ENCODE results near the gene FCER1G. TPM values are rescaled to one million over a fixed set of nuclear protein-coding genes. Genes with fewer than 3 reads are reported as not detected.

Gene FCER1G
- total and polyA plus RNA-seq, 4 donors: 25.4 to 77.1 (median 39.3) TPM

- Histone ChIP-seq H3K4me1 (ENCODE audit: control insufficient read depth in 4 of 4, insufficient read depth in 4 of 4, low read length in 3 of 4) (peaks cover 0 to 2% (median 0%) of the 10 kb centered on the region in 4 donors), H3K27ac (ENCODE audit: low read depth in 1 of 2, low read length in 2 of 2) (no peak overlapping the region), H3K27me3 (ENCODE audit: control insufficient read depth in 4 of 4, insufficient read depth in 4 of 4, low read length in 3 of 4) (no peaks in the 10 kb centered on the region), H3K36me3 (ENCODE audit: control insufficient read depth in 4 of 4, insufficient read depth in 3 of 4, low read depth in 1 of 4, low read length in 3 of 4) (no peaks in the 10 kb centered on the region), H3K9me3 (ENCODE audit: control insufficient read depth in 4 of 4, low read length in 3 of 4) (no peaks in the 10 kb centered on the region), H3K4me3 (ENCODE audit: low read depth in 1 of 3, low read length in 3 of 3) (no peak overlapping the region), H3K9ac (ENCODE audit: low read depth in 1 of 2, low read length in 2 of 2) (no peak overlapping the region)
- 72% methylated on average over 3 of the region's 3 CpGs for WGBS
- no peak for DNase-seq (ENCODE audit: low spot score)
- TF ChIP-seq TAF1 (conservative IDR thresholded peaks at IDR 0.05): no peak
Observed at GRCh38 chr1:161266202-161266601, 51.1 kb downstream of the FCER1G start.

- TF ChIP-seq CTCF (IDR thresholded peaks at IDR 0.05; ENCODE audit: low read depth, low read length, missing input control): no peak
- no peak for TF ChIP-seq RAD21 (IDR thresholded peaks at IDR 0.05)
- no peak for TF ChIP-seq FOXA1 (IDR thresholded peaks at IDR 0.05)
- no peak for TF ChIP-seq TAF1 (conservative IDR thresholded peaks at IDR 0.05)
- TF ChIP-seq SP1 (IDR thresholded peaks at IDR 0.05): no peak
- TF ChIP-seq NR2F2 (IDR thresholded peaks at IDR 0.05): no peak
- no peak for TF ChIP-seq HNF4A (conservative IDR thresholded peaks at IDR 0.05)
- TF ChIP-seq YY1 (IDR thresholded peaks at IDR 0.05): no peak
- no peak for TF ChIP-seq GABPA (IDR thresholded peaks at IDR 0.05 in 1 of 2, conservative IDR thresholded peaks at IDR 0.05 in 1 of 2)
- no peak for TF ChIP-seq FOXA2 (IDR thresholded peaks at IDR 0.05)
- no peak for TF ChIP-seq JUND (IDR thresholded peaks at IDR 0.05)
- no peak for TF ChIP-seq ATF3 (IDR thresholded peaks at IDR 0.05)
- no peak for TF ChIP-seq ZBTB33 (IDR thresholded peaks at IDR 0.05)
- no peak for TF ChIP-seq RXRA (IDR thresholded peaks at IDR 0.05)
- TF ChIP-seq EGR1 (IDR thresholded peaks at IDR 0.05; ENCODE audit: low read depth in 2 of 2): no peak
- TF ChIP-seq MAX (IDR thresholded peaks at IDR 0.05): no peak
- TF ChIP-seq HNF4G (IDR thresholded peaks at IDR 0.05): no peak
- no peak for TF ChIP-seq REST (IDR thresholded peaks at IDR 0.05)
- Histone ChIP-seq H3K27ac (ENCODE audit: low read depth in 1 of 2, low read length in 2 of 2) (no peak overlapping the region), H3K4me3 (ENCODE audit: low read depth in 1 of 3, low read length in 3 of 3) (no peak overlapping the region), H3K9me3 (ENCODE audit: control insufficient read depth in 4 of 4, low read length in 3 of 4) (no peaks in the 10 kb centered on the region), H3K9ac (ENCODE audit: low read depth in 1 of 2, low read length in 2 of 2) (no peak overlapping the region), H3K4me1 (ENCODE audit: control insufficient read depth in 4 of 4, insufficient read depth in 4 of 4, low read length in 3 of 4) (no peaks in the 10 kb centered on the region), H3K27me3 (ENCODE audit: control insufficient read depth in 4 of 4, insufficient read depth in 4 of 4, low read length in 3 of 4) (no peaks in the 10 kb centered on the region), H3K36me3 (ENCODE audit: control insufficient read depth in 4 of 4, insufficient read depth in 3 of 4, low read depth in 1 of 4, low read length in 3 of 4) (no peaks in the 10 kb centered on the region)
- 90% methylated on average over 2 of the region's 2 CpGs for WGBS
- no peak for DNase-seq (ENCODE audit: low spot score)
Observed at GRCh38 chr1:161266836-161267235, 51.7 kb downstream of the FCER1G start.
